ENCODE results near the gene MED14.
A peak's percentile ranks its signal among the peaks of the same experiment; 100 is the strongest.

MED14 gene

GRCh38 chrX:40721489-40722106 is 13.7 kb downstream of the MED14 start:
- Mint-ChIP-seq H3K9me3 (peaks cover 0 to 2% of the 10 kb centered on the region in 2 donors), H3K27me3 (no peaks in the 10 kb centered on the region), H3K4me1 (ENCODE audit: low read depth in 2 of 2) (peaks cover 18 to 54% of the 10 kb centered on the region in 2 donors), H3K4me3 (no peak overlapping the region), H3K36me3 (ENCODE audit: insufficient read depth) (peaks cover 36% of the 10 kb centered on the region), H3K27ac (peak overlapping the region in 1 of 2 donors; percentile 59)
- no peak for ATAC-seq (replicated peaks)
- no peak for DNase-seq

DNA sequence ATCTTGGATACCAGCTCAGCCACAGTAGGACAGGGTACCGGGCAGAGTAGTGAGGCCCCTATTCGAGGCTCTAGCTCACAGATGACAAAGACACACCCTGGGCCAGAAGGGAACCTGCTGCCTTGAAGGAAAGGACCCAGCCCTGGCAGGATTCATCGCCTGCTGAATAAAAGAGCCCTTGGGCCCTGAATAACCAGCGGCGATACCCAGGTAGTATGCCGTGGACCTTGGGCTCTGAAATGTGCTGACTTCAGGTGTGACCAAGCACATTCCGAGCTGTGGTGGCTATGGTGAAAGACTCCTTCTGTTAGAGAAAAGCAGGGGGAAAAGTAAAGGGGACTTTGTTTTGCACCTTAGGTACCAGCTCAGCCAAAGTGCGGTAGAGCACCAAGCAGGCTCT is 14.6 kb downstream of the MED14 start:
- H3K36me3 Mint-ChIP-seq (ENCODE audit: insufficient read depth) = peaks cover 40% of the 10 kb centered on the region
- H3K27ac Mint-ChIP-seq = no peak overlapping the region
- no peak for ATAC-seq (replicated peaks)
- no peak for DNase-seq
- H3K4me3 Mint-ChIP-seq = no peak overlapping the region
- H3K9me3 Mint-ChIP-seq = peaks cover 0 to 2% of the 10 kb centered on the region in 2 donors
- no peaks in the 10 kb centered on the region for H3K27me3 Mint-ChIP-seq
- H3K4me1 Mint-ChIP-seq (ENCODE audit: low read depth in 2 of 2) = peaks cover 23 to 62% of the 10 kb centered on the region in 2 donors

GRCh38 chrX:40720339-40720738 is 15.0 kb downstream of the MED14 start:
- peaks cover 24 to 59% of the 10 kb centered on the region in 2 donors for H3K4me1 Mint-ChIP-seq (ENCODE audit: low read depth in 2 of 2)
- no peak overlapping the region for H3K27ac Mint-ChIP-seq

GRCh38 chrX:40719731-40720130 is 15.6 kb downstream of the MED14 start:
- DNase-seq = no peak
- H3K36me3 Mint-ChIP-seq (ENCODE audit: insufficient read depth) = peaks cover 39% of the 10 kb centered on the region
- ATAC-seq (replicated peaks) = no peak
- no peaks in the 10 kb centered on the region for H3K27me3 Mint-ChIP-seq
- peaks cover 0 to 2% of the 10 kb centered on the region in 2 donors for H3K9me3 Mint-ChIP-seq
- H3K27ac Mint-ChIP-seq = no peak overlapping the region
- H3K4me3 Mint-ChIP-seq = no peak overlapping the region
- peaks cover 24 to 57% of the 10 kb centered on the region in 2 donors for H3K4me1 Mint-ChIP-seq (ENCODE audit: low read depth in 2 of 2)

More at GRCh38 chrX:40720339-40720738, 15.0 kb downstream of the MED14 start:
- no peak for DNase-seq
- Mint-ChIP-seq H3K36me3 (ENCODE audit: insufficient read depth) (peaks cover 36% of the 10 kb centered on the region), H3K9me3 (peaks cover 0 to 2% of the 10 kb centered on the region in 2 donors), H3K4me3 (no peak overlapping the region), H3K27me3 (no peaks in the 10 kb centered on the region)
- ATAC-seq (replicated peaks) = no peak

DNA sequence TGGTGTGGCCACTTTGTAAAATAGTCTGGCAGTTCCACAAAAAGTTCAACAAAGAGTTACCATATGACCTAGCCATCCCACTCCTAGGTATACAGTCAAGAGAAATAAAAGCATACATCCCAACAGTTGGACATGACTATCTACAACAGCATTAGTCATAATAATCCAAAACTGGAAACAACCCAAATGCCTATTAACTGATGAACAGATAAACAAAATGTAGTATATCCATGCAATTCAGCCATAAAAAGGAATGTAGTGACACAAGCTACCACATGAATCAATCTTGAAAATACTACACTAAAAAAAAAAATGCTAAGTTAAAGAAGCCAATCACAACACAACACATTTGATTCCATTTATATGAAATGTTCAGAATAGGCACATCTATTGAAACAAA is 16.1 kb downstream of the MED14 start:
- no peaks in the 10 kb centered on the region for H3K27me3 Mint-ChIP-seq

GRCh38 chrX:40709395-40709794 is 25.9 kb downstream of the MED14 start:
- Mint-ChIP-seq H3K4me3 (no peak overlapping the region), H3K27me3 (no peaks in the 10 kb centered on the region), H3K36me3 (ENCODE audit: insufficient read depth) (peaks cover 54% of the 10 kb centered on the region), H3K27ac (no peak overlapping the region), H3K4me1 (ENCODE audit: low read depth in 2 of 2) (no peaks in the 10 kb centered on the region), H3K9me3 (no peaks in the 10 kb centered on the region)
- DNase-seq (no peak), ATAC-seq (replicated peaks) (no peak)

More for the DNA sequence above, 16.1 kb downstream of the MED14 start:
- ATAC-seq (replicated peaks) (no peak), DNase-seq (no peak)
- no peak overlapping the region for H3K27ac Mint-ChIP-seq
- H3K36me3 Mint-ChIP-seq (ENCODE audit: insufficient read depth) = peaks cover 39% of the 10 kb centered on the region
- H3K9me3 Mint-ChIP-seq = peaks cover 0 to 2% of the 10 kb centered on the region in 2 donors
- H3K4me3 Mint-ChIP-seq = no peak overlapping the region
- peaks cover 24 to 52% of the 10 kb centered on the region in 2 donors for H3K4me1 Mint-ChIP-seq (ENCODE audit: low read depth in 2 of 2)

DNA sequence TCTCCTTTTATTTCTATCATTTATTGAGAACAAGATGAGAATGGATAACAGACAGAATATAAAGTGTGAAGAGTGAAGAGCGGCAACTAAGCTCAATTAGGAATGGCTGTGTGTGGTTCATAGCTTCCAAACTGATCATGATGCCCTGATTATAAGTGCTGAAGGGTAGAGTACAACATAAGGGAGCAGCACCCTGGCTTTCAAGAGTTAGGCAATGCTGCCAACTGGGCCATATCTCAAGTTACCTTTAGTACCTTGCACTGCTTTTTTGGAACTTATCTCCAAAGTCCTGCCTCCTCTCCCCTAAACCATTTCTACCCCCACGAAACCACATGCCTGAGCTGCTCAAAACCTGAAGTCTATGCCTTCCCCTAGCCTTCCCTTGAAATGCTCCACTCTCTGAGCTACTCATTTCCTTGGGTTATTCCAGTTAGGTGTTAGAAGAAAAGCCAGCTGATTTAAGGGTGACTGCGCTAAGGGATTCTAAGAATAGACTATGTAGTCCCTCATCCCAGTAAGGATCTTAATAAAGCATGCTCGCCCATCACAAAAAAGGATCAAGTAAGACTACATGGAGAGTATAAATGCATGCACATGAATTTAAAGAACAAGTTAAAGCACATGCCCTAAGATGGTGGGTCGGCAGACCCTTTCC is 29.6 kb downstream of the MED14 start:
- no peaks in the 10 kb centered on the region for H3K9me3 Mint-ChIP-seq
- H3K27me3 Mint-ChIP-seq = no peaks in the 10 kb centered on the region
- no peak overlapping the region for H3K4me3 Mint-ChIP-seq
- peaks cover 58% of the 10 kb centered on the region for H3K36me3 Mint-ChIP-seq (ENCODE audit: insufficient read depth)
- H3K4me1 Mint-ChIP-seq (ENCODE audit: low read depth in 2 of 2) = no peaks in the 10 kb centered on the region
- no peak for DNase-seq
- no peak for ATAC-seq (replicated peaks)
- H3K27ac Mint-ChIP-seq = no peak overlapping the region

DNA sequence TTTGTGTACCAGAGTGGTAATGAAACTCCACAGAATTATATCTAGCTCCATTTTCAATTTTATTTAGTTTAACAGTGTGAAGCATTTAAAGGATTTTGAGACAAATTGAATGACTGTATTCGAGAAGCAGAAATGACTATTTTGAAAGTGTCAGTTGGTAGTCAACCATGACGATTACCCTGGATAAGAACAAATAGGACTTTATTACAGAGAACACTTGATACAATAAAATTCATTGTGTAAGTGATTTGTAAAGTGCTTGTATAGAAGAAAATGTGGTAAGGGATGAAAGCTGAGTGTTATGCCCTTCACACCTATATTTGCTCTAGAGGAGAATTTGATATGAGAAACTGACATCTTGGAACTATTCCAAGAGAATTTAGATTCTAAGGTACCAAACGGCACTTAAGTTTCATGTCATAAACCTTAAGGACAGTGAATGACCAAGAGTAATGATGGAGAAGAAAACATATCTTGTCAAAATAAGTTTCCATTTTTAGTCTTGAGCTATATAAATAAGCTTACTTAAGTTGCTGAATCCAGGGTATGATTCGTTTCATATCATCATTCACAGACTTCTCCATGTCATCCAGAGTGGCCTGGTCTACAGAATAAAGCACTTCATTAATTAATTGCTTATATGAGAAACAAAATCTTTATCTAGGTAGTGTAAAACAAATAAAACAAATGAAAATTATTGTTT is 34.6 kb downstream of the MED14 start:
- H3K27ac Mint-ChIP-seq = no peak overlapping the region
- DNase-seq = no peak

DNA sequence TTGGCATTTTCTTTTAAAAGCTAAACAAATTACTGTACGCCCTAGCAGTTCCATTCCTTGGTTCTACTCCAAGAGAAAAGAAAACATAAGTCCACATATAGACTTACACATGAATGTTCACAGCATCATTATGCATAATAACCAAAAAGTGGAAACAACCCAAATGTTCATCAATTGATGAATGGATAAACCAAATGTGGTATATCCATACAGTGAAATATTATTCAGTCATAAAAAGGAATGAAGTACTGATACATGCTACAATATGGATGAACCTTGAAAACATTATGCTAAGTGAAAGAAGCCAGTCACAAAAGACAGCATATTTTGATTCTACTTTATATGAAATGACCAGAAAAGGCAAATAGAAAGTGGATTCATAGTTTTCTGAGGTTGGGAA is 36.5 kb downstream of the MED14 start:
- DNase-seq = no peak
- H3K36me3 Mint-ChIP-seq (ENCODE audit: insufficient read depth) = peaks cover 58% of the 10 kb centered on the region
- H3K4me1 Mint-ChIP-seq (ENCODE audit: low read depth in 2 of 2) = no peaks in the 10 kb centered on the region

More for the DNA sequence above, 34.6 kb downstream of the MED14 start:
- H3K27me3 Mint-ChIP-seq = no peaks in the 10 kb centered on the region
- H3K4me1 Mint-ChIP-seq (ENCODE audit: low read depth in 2 of 2) = no peaks in the 10 kb centered on the region
- H3K36me3 Mint-ChIP-seq (ENCODE audit: insufficient read depth) = peaks cover 62% of the 10 kb centered on the region
- H3K4me3 Mint-ChIP-seq = no peak overlapping the region
- no peak for ATAC-seq (replicated peaks)
- no peaks in the 10 kb centered on the region for H3K9me3 Mint-ChIP-seq

GRCh38 chrX:40694802-40695201 is 40.5 kb downstream of the MED14 start:
- Mint-ChIP-seq H3K27me3 (no peaks in the 10 kb centered on the region), H3K9me3 (no peaks in the 10 kb centered on the region), H3K4me3 (no peak overlapping the region), H3K27ac (peak overlapping the region in 1 of 2 donors; percentile 22), H3K4me1 (ENCODE audit: low read depth in 2 of 2) (peaks cover 0 to 2% of the 10 kb centered on the region in 2 donors), H3K36me3 (ENCODE audit: insufficient read depth) (peaks cover 51% of the 10 kb centered on the region)
- no peak for DNase-seq
- ATAC-seq (replicated peaks) = no peak

More for the DNA sequence above, 36.5 kb downstream of the MED14 start:
- Mint-ChIP-seq H3K4me3 (no peak overlapping the region), H3K27ac (no peak overlapping the region), H3K27me3 (no peaks in the 10 kb centered on the region), H3K9me3 (no peaks in the 10 kb centered on the region)
- ATAC-seq (replicated peaks) = no peak

GRCh38 chrX:40688929-40689328 is 46.4 kb downstream of the MED14 start:
- ATAC-seq (replicated peaks) (no peak), DNase-seq (no peak)
- H3K9me3 Mint-ChIP-seq = no peaks in the 10 kb centered on the region
- no peak overlapping the region for H3K27ac Mint-ChIP-seq
- peaks cover 39% of the 10 kb centered on the region for H3K36me3 Mint-ChIP-seq (ENCODE audit: insufficient read depth)
- no peak overlapping the region for H3K4me3 Mint-ChIP-seq
- H3K4me1 Mint-ChIP-seq (ENCODE audit: low read depth in 2 of 2) = peaks cover 4 to 9% of the 10 kb centered on the region in 2 donors
- no peaks in the 10 kb centered on the region for H3K27me3 Mint-ChIP-seq

DNA sequence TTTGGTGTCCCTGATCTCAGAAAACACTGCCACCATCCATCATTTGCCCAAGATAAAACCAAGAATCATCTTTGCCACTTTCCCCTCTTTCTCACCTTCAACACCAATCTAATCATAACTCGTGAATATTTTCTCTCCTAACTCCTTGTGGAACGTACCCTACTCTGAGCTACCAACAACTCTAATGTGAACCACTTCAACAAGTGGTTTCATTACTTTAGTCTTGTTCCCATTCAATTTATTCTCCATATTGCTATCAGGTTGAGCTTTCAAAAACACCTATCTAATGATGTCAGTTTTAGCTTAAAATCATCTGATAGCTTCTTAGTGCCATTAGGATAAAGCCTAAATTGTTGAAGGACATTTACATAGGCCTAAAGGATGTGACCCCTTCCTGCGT is 48.2 kb downstream of the MED14 start:
- DNase-seq = no peak
- Mint-ChIP-seq H3K4me1 (ENCODE audit: low read depth in 2 of 2) (peaks cover 2 to 9% of the 10 kb centered on the region in 2 donors), H3K27ac (no peak overlapping the region), H3K4me3 (no peak overlapping the region), H3K9me3 (no peaks in the 10 kb centered on the region), H3K27me3 (no peaks in the 10 kb centered on the region), H3K36me3 (ENCODE audit: insufficient read depth) (peaks cover 28% of the 10 kb centered on the region)
- ATAC-seq (replicated peaks) = no peak

GRCh38 chrX:40685362-40685918 is 49.9 kb downstream of the MED14 start:
- H3K27me3 Mint-ChIP-seq = no peaks in the 10 kb centered on the region
- H3K4me3 Mint-ChIP-seq = no peak overlapping the region
- H3K27ac Mint-ChIP-seq = no peak overlapping the region
- no peak for ATAC-seq (replicated peaks)
- no peaks in the 10 kb centered on the region for H3K9me3 Mint-ChIP-seq
- H3K4me1 Mint-ChIP-seq (ENCODE audit: low read depth in 2 of 2) = peaks cover 2 to 9% of the 10 kb centered on the region in 2 donors
- peaks cover 28% of the 10 kb centered on the region for H3K36me3 Mint-ChIP-seq (ENCODE audit: insufficient read depth)
- no peak for DNase-seq

Data from effector memory CD8-positive, alpha-beta T cell (primary cell).